Chondrocyte (in vitro differentiated cells): Measurements from ENCODE around the gene ELFN2. TPM values are rescaled to one million over a fixed set of nuclear protein-coding genes. Genes with fewer than 3 reads are reported as not detected.
"Not testable (repeated sequence)": the region's sequence is repeated elsewhere in the genome, so short reads cannot be mapped to it uniquely, and the experiment has no call there.

Source experiments
- DNase-seq: peaks from one replicate; pipeline ENCODE4 v3.0.0; 2021; ENCODE audit warnings: mixed read lengths, low spot score
- H3K27ac Mint-ChIP-seq: one replicate; pipeline ENCODE4 v1.8.0; 2021; ENCODE audit warnings: mild to moderate bottlenecking, moderate library complexity, mixed read lengths; ENCODE audit not compliant: unreplicated experiment
- H3K27me3 Mint-ChIP-seq: 2 replicates; pipeline ENCODE4 v1.8.0; 2021; ENCODE audit warnings: low read depth, mixed read lengths
- H3K36me3 Mint-ChIP-seq: 2 replicates; pipeline ENCODE4 v1.8.0; 2021; ENCODE audit warnings: low read depth, mixed read lengths
- H3K4me1 Mint-ChIP-seq: 2 replicates; pipeline ENCODE4 v1.8.0; 2021; ENCODE audit warnings: low read depth, mild to moderate bottlenecking, mixed read lengths
- H3K4me3 Mint-ChIP-seq: one replicate; pipeline ENCODE4 v1.8.0; 2021; ENCODE audit warnings: mild to moderate bottlenecking, moderate library complexity, mixed read lengths; ENCODE audit not compliant: unreplicated experiment
- H3K9me3 Mint-ChIP-seq: 2 replicates; pipeline ENCODE4 v1.8.0; 2021; ENCODE audit warnings: low read depth, mixed read lengths
- CTCF ChIP-seq: fragments of 200-600 bp; sonication (generic); IDR thresholded peaks from 2 replicates; pipeline ENCODE4 v1.5.0; 2021; ENCODE audit warnings: antibody characterized with exemption, mild to moderate bottlenecking, moderate library complexity
- total RNA-seq: library from RNA; stranded (reverse); gene quantifications from 3 replicates; pipeline ENCODE4 v1.2.1, GENCODE V29; 2021

Gene ELFN2
- total RNA-seq, 1 donor from 2014 or later: 0.65 TPM

GRCh38 chr22:37472418-37473006 lies 45.2 kb upstream of the ELFN2 start:
- no peaks in the 10 kb centered on the region for H3K4me1 Mint-ChIP-seq
- no peak overlapping the region for H3K4me3 Mint-ChIP-seq
- no peak for DNase-seq
- H3K9me3 Mint-ChIP-seq: no peaks in the 10 kb centered on the region
- TF ChIP-seq CTCF: peak; percentile 77
- no peak overlapping the region for H3K27ac Mint-ChIP-seq
- H3K27me3 Mint-ChIP-seq: peaks cover 18% of the 10 kb centered on the region
- H3K36me3 Mint-ChIP-seq: no peaks in the 10 kb centered on the region

GRCh38 chr22:37471727-37472417 lies 44.6 kb upstream of the ELFN2 start:
- H3K4me3 Mint-ChIP-seq: no peak overlapping the region
- no peak for TF ChIP-seq CTCF
- H3K27me3 Mint-ChIP-seq: peaks cover 18% of the 10 kb centered on the region
- no peaks in the 10 kb centered on the region for H3K9me3 Mint-ChIP-seq
- no peak for DNase-seq
- H3K36me3 Mint-ChIP-seq: no peaks in the 10 kb centered on the region
- H3K27ac Mint-ChIP-seq: no peak overlapping the region
- H3K4me1 Mint-ChIP-seq: no peaks in the 10 kb centered on the region

GRCh38 chr22:37470087-37470445 lies 42.8 kb upstream of the ELFN2 start:
- no peak for TF ChIP-seq CTCF
- Mint-ChIP-seq H3K9me3 (no peaks in the 10 kb centered on the region), H3K27ac (no peak overlapping the region), H3K36me3 (no peaks in the 10 kb centered on the region), H3K27me3 (peaks cover 23% of the 10 kb centered on the region), H3K4me1 (no peaks in the 10 kb centered on the region), H3K4me3 (no peak overlapping the region)
- no peak for DNase-seq

GRCh38 chr22:37469416-37470086 lies 42.3 kb upstream of the ELFN2 start:
- H3K36me3 Mint-ChIP-seq: no peaks in the 10 kb centered on the region
- H3K27ac Mint-ChIP-seq: no peak overlapping the region
- no peaks in the 10 kb centered on the region for H3K9me3 Mint-ChIP-seq
- no peaks in the 10 kb centered on the region for H3K4me1 Mint-ChIP-seq
- DNase-seq: no peak
- peaks cover 23% of the 10 kb centered on the region for H3K27me3 Mint-ChIP-seq
- no peak overlapping the region for H3K4me3 Mint-ChIP-seq
- TF ChIP-seq CTCF: no peak

GRCh38 chr22:37468201-37468695 lies 41.0 kb upstream of the ELFN2 start:
- not testable (repeated sequence) for H3K9me3 Mint-ChIP-seq, H3K27ac Mint-ChIP-seq, H3K4me1 Mint-ChIP-seq, H3K36me3 Mint-ChIP-seq, DNase-seq, H3K4me3 Mint-ChIP-seq
- H3K27me3 Mint-ChIP-seq: peaks cover 23% of the 10 kb centered on the region
